MM.1S (cell line): ENCODE measurements around the gene ST8SIA5.

Experiments used
- CTCF ChIP-seq: fragments of 300-600 bp; sonication (generic); IDR thresholded peaks from 2 replicates; pipeline ENCODE4 v1.5.1; 2016; ENCODE audit warnings: antibody characterized with exemption, low read length, mixed read lengths
- EZH2 ChIP-seq: fragments of 300-600 bp; sonication (generic); optimal IDR thresholded peaks from 2 replicates; pipeline ENCODE3; 2017; ENCODE audit warnings: low read depth, mild to moderate bottlenecking, antibody characterized with exemption, low read length, mixed read lengths

- TF ChIP-seq CTCF (no peak), EZH2 (no peak)
These were observed 32.9 kb downstream of the ST8SIA5 start for GRCh38 chr18:46723856-46724415.
